ENCODE results near the gene CAMK1D. TPM values are rescaled to one million over a fixed set of nuclear protein-coding genes. Genes with fewer than 3 reads are reported as not detected.

The CAMK1D gene
- total and polyA plus RNA-seq, 2 donors (not counting 3 experiments of a cell fraction or from before 2014, with no cell fraction given): 0.37 to 4.2 TPM

GRCh38 chr10:12587451-12587888, 238.1 kb downstream of the CAMK1D start:
- CTCF ChIA-PET: interaction anchor here (0.6 to 1.3 kb wide), 2 partner anchors 69 to 113 kb away, joined by 3 to 5 read pairs; no protein-coding TSS in a partner anchor
- no peak overlapping the region for H3K4me2 ChIP-seq (ENCODE audit: insufficient read depth, low read length)
- no TSS peak for BruUV-seq (replicated peaks)

GRCh38 chr10:12588091-12588860, 238.9 kb downstream of the CAMK1D start:
- TF ChIP-seq CTCF (IDR thresholded peaks at IDR 0.05; ENCODE audit: extremely low read depth in 1 of 2, insufficient read depth in 1 of 2, low read depth in 1 of 2, low read length in 2 of 2) (no peak), EZH2 (IDR thresholded peaks at IDR 0.05; ENCODE audit: borderline replicate concordance, low read depth, low read length, severe bottlenecking) (no peak), JUN (IDR thresholded peaks at IDR 0.05; ENCODE audit: borderline replicate concordance, insufficient read depth, insufficient read length, low read depth) (no peak)
- Histone ChIP-seq H3K4me1 (ENCODE audit: control insufficient read depth, extremely low read depth, insufficient read depth, low read length) (no peaks in the 10 kb centered on the region), H3K9me3 (replicated peaks; ENCODE audit: control insufficient read depth, insufficient read depth, low read length) (no peaks in the 10 kb centered on the region), H3K36me3 (ENCODE audit: control insufficient read depth in 2 of 2, extremely low read depth in 1 of 2, insufficient read depth in 2 of 2, low read length in 2 of 2) (no peaks in the 10 kb centered on the region), H3K79me2 (ENCODE audit: control insufficient read depth, insufficient read depth, low read length) (no peaks in the 10 kb centered on the region), H3K4me3 (replicated peaks in 1 of 3; ENCODE audit: insufficient read depth in 1 of 3, low read depth in 1 of 3, low read length in 3 of 3) (no peak overlapping the region), H3K27ac (ENCODE audit: insufficient read depth, low read depth, low read length) (no peak overlapping the region), H3K4me2 (ENCODE audit: insufficient read depth, low read length) (no peak overlapping the region), H3K9ac (replicated peaks; ENCODE audit: extremely low read depth, insufficient read depth, low read length) (no peak overlapping the region), H2AFZ (ENCODE audit: low read depth, low read length) (no peak overlapping the region), H4K20me1 (replicated peaks; ENCODE audit: control insufficient read depth, extremely low read depth, insufficient read depth, low read length) (no peaks in the 10 kb centered on the region), H3K27me3 (ENCODE audit: control insufficient read depth in 2 of 2, insufficient read depth in 2 of 2, low read length in 2 of 2) (no peaks in the 10 kb centered on the region), H3K9me1 (replicated peaks; ENCODE audit: control insufficient read depth, extremely low read depth, insufficient read depth, low read length) (no peaks in the 10 kb centered on the region)
- FAIRE-seq (no peak), DNase-seq (ENCODE audit: low read depth, low spot score) (no peak)
- no TSS peak for BruUV-seq (replicated peaks)
- ChIA-PET CTCF (interaction anchor here (1.3 kb wide), 1 partner anchor 68 kb away, joined by 5 read pairs; no protein-coding TSS in a partner anchor), POLR2A (no interaction called here)
- dilution Hi-C loops (cut with MboI; ENCODE audit: extremely low pct_ligation_motif_present, low sequenced_read_pairs): no loop called here
- intact Hi-C loops (cut with micrococcal nuclease): no loop called here

More at GRCh38 chr10:12587451-12587888, 238.1 kb downstream of the CAMK1D start:
- no peaks in the 10 kb centered on the region for H3K36me3 ChIP-seq (ENCODE audit: control insufficient read depth in 2 of 2, extremely low read depth in 1 of 2, insufficient read depth in 2 of 2, low read length in 2 of 2)
- intact Hi-C loops (cut with micrococcal nuclease) (no loop called here), dilution Hi-C loops (cut with MboI; ENCODE audit: extremely low pct_ligation_motif_present, low sequenced_read_pairs) (no loop called here)
- no peaks in the 10 kb centered on the region for H3K4me1 ChIP-seq (ENCODE audit: control insufficient read depth, extremely low read depth, insufficient read depth, low read length)
- H3K27ac ChIP-seq (ENCODE audit: insufficient read depth, low read depth, low read length): no peak overlapping the region
- no peaks in the 10 kb centered on the region for H3K27me3 ChIP-seq (ENCODE audit: control insufficient read depth in 2 of 2, insufficient read depth in 2 of 2, low read length in 2 of 2)
- H2AFZ ChIP-seq (ENCODE audit: low read depth, low read length): no peak overlapping the region
- TF ChIP-seq, protein P1, sequence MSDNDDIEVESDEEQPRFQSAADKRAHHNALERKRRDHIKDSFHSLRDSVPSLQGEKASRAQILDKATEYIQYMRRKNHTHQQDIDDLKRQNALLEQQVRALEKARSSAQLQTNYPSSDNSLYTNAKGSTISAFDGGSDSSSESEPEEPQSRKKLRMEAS (IDR thresholded peaks at IDR 0.05; ENCODE audit: insufficient read depth, insufficient read length): no peak
- no peak overlapping the region for H3K4me3 ChIP-seq (replicated peaks in 1 of 3; ENCODE audit: insufficient read depth in 1 of 3, low read depth in 1 of 3, low read length in 3 of 3)
- no peak overlapping the region for H3K9ac ChIP-seq (replicated peaks; ENCODE audit: extremely low read depth, insufficient read depth, low read length)
- no peaks in the 10 kb centered on the region for H3K79me2 ChIP-seq (ENCODE audit: control insufficient read depth, insufficient read depth, low read length)
- FAIRE-seq (no peak), DNase-seq (ENCODE audit: low read depth, low spot score) (no peak)
- POLR2A ChIA-PET: no interaction called here
- no peaks in the 10 kb centered on the region for H4K20me1 ChIP-seq (replicated peaks; ENCODE audit: control insufficient read depth, extremely low read depth, insufficient read depth, low read length)
- no peaks in the 10 kb centered on the region for H3K9me1 ChIP-seq (replicated peaks; ENCODE audit: control insufficient read depth, extremely low read depth, insufficient read depth, low read length)
- no peaks in the 10 kb centered on the region for H3K9me3 ChIP-seq (replicated peaks; ENCODE audit: control insufficient read depth, insufficient read depth, low read length)

All from endothelial cell of umbilical vein (primary cell).